NT2/D1 (cell line): Measurements from ENCODE around the gene PIGU.

Experiments used
- SUZ12 ChIP-seq: IDR thresholded peaks from 2 replicates; pipeline ENCODE4 v1.6.1; 2011; ENCODE audit not compliant: insufficient read length, insufficient read depth; ENCODE audit errors: extremely low read depth
- YY1 ChIP-seq: IDR thresholded peaks from 2 replicates; pipeline ENCODE4 v1.6.1; 2011; ENCODE audit not compliant: insufficient read length, insufficient read depth
- ZNF274 ChIP-seq: IDR thresholded peaks from 2 replicates; pipeline ENCODE4 v1.6.1; 2011; ENCODE audit warnings: mild to moderate bottlenecking, low read depth, low read length

DNA sequence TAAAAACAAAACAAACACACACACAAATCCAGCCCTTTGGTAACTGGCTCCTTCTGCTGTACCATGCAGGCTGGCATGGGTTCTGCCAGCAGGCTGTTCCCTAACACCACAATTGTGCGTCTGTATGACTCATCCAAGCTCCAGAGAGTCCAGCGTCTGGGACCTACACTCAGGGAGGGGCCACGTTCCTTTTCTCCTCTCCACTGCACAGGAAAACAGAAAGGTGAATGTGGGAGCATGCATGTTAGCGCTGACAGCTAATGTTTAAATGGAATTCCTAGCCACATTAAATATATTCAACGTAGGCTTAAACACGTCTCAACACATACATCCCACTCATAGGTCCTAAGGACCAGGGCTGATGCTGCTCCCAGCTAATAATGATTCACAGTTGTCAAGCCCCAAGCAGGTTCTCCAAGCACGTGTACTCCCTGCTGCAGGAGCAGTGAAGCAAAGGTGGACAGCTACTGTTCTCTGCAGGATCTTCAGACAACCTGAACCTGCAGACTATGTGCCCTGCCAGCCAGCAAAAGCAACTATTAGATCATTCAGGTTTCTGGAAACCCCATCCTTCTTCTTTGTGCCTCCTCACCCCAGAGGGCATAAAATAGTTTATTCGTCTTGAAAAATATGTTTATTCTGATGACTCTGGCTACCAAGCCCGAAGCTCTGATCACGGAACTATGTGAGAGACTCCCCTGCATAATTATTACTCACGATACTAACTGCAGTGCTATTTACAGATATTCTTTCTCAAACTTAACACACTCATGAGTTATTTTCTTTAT, 97.5 kb downstream of the PIGU start:
- TF ChIP-seq YY1 (no peak), SUZ12 (no peak), ZNF274 (no peak)
